HEK293T (cell line): ENCODE measurements around the gene CFAP92.
"Not testable (repeated sequence)": the region's sequence is repeated elsewhere in the genome, so short reads cannot be mapped to it uniquely, and the experiment has no call there.

ENCODE experiments used
- CTCF ChIA-PET: fragments of 350-600 bp; formaldehyde crosslinking; extraction: SDS; loops from one replicate; lab custom pipeline; 2021; ENCODE audit warnings: antibody characterized with exemption, inconsistent platforms; lab: Yijun Ruan, JAX
- POLR2A ChIA-PET: fragments of 350-600 bp; formaldehyde crosslinking; extraction: SDS; loops from one replicate; lab custom pipeline; 2020; ENCODE audit warnings: antibody characterized with exemption, inconsistent platforms; lab: Yijun Ruan, JAX
- DNase-seq: peaks from one replicate; pipeline ENCODE4 v3.0.0; 2012; ENCODE audit warnings: mixed read lengths; ENCODE audit errors: extremely low spot score
- ARNT ChIP-seq: fragments of 450-650 bp; IDR thresholded peaks from 2 replicates; pipeline ENCODE4 v1.6.1; 2017; ENCODE audit warnings: mild to moderate bottlenecking
- BHLHE40 ChIP-seq: fragments of 450-650 bp; IDR thresholded peaks from 2 replicates; pipeline ENCODE4 v1.6.1; 2016; ENCODE audit warnings: mild to moderate bottlenecking, moderate library complexity, borderline replicate concordance
- CTBP1 ChIP-seq: fragments of 450-650 bp; IDR thresholded peaks from 2 replicates; pipeline ENCODE4 v1.6.1; 2016; ENCODE audit warnings: borderline replicate concordance
- ELF4 ChIP-seq: fragments of 450-650 bp; IDR thresholded peaks from 2 replicates; pipeline ENCODE4 v1.6.1; 2017; ENCODE audit warnings: antibody characterized with exemption
- FOXA1 ChIP-seq: fragments of 450-650 bp; IDR thresholded peaks from 2 replicates; pipeline ENCODE4 v1.6.1; 2016; ENCODE audit warnings: mild to moderate bottlenecking
- FOXK2 ChIP-seq: fragments of 450-650 bp; IDR thresholded peaks from 2 replicates; pipeline ENCODE4 v1.6.1; 2016; ENCODE audit warnings: mild to moderate bottlenecking
- FOXM1 ChIP-seq: fragments of 450-650 bp; IDR thresholded peaks from 2 replicates; pipeline ENCODE4 v1.6.1; 2017; ENCODE audit warnings: mild to moderate bottlenecking, borderline replicate concordance
- HDGF ChIP-seq: fragments of 450-650 bp; IDR thresholded peaks from 2 replicates; pipeline ENCODE4 v1.6.1; 2017; ENCODE audit warnings: antibody characterized with exemption, borderline replicate concordance
- L3MBTL2 ChIP-seq: fragments of 450-650 bp; conservative IDR thresholded peaks from 2 replicates; pipeline ENCODE4 v1.6.1; 2016; ENCODE audit warnings: mild to moderate bottlenecking
- LEF1 ChIP-seq: fragments of 450-650 bp; IDR thresholded peaks from 2 replicates; pipeline ENCODE4 v1.6.1; 2017; ENCODE audit warnings: mild to moderate bottlenecking, borderline replicate concordance
- NFRKB ChIP-seq: fragments of 450-650 bp; IDR thresholded peaks from 2 replicates; pipeline ENCODE4 v1.6.1; 2016; ENCODE audit warnings: mild to moderate bottlenecking, moderate library complexity
- PKNOX1 ChIP-seq: fragments of 450-650 bp; IDR thresholded peaks from 2 replicates; pipeline ENCODE4 v1.6.1; 2016
- SP1 ChIP-seq: fragments of 450-650 bp; IDR thresholded peaks from 2 replicates; pipeline ENCODE4 v1.6.1; 2017
- SUZ12 ChIP-seq: fragments of 450-650 bp; IDR thresholded peaks from 2 replicates; pipeline ENCODE4 v1.6.1; 2016; ENCODE audit warnings: mild to moderate bottlenecking
- TARDBP ChIP-seq: fragments of 450-650 bp; IDR thresholded peaks from 2 replicates; pipeline ENCODE4 v1.6.1; 2016
- ZNF384 ChIP-seq: fragments of 450-650 bp; IDR thresholded peaks from 2 replicates; pipeline ENCODE4 v1.6.1; 2016

Gene CFAP92

GRCh38 chr3:128872282-128872681 is 121.6 kb downstream of the CFAP92 start:
- TF ChIP-seq ELF4 (no peak), FOXM1 (no peak), CTBP1 (no peak), PKNOX1 (no peak), FOXK2 (no peak), ZNF384 (no peak), TARDBP (no peak), LEF1 (no peak), L3MBTL2 (no peak), HDGF (no peak), FOXA1 (no peak), NFRKB (no peak), ARNT (no peak), SUZ12 (no peak), SP1 (no peak), BHLHE40 (no peak)
- no peak for DNase-seq
- ChIA-PET CTCF (interaction anchor here (0.5 kb wide), 1 partner anchor 171 kb away, joined by 4 read pairs; no protein-coding TSS in a partner anchor), POLR2A (no interaction called here)

DNA sequence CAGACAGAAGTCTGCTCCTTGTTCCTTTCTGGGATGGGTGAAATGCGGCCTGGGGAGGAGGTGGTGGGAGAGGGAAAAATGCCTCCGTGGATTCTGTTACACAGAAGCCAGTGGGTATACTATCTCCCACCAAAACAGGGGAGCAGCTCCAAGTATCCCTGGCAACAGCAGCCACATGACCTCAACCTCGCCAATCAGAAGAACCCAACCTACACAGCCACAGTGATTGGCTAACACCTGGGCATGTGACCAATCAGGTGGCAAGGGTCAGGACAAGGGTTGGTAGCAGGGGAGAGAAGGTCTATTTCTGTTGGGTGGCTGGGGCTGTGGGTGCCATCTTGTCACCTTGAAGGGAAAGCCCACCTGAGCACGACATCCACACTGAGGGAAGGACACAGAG is 123.5 kb downstream of the CFAP92 start:
- POLR2A ChIA-PET, result interaction anchor here (1.2 kb wide), 1 partner anchor 9 kb away, joined by 4 read pairs; the partner anchor contains the start of gene ACAD9
- DNase-seq, result no peak
- no peak for TF ChIP-seq HDGF
- TF ChIP-seq PKNOX1, result no peak
- no peak for TF ChIP-seq TARDBP
- no peak for TF ChIP-seq SUZ12
- TF ChIP-seq SP1, result no peak
- TF ChIP-seq NFRKB, result no peak
- TF ChIP-seq CTBP1, result no peak
- TF ChIP-seq ZNF384, result no peak
- no peak for TF ChIP-seq FOXK2
- TF ChIP-seq BHLHE40, result no peak
- TF ChIP-seq ELF4, result no peak
- CTCF ChIA-PET, result no interaction called here

- TF ChIP-seq NFRKB, result no peak
- peak; percentile 87 for TF ChIP-seq FOXM1
- no peak for DNase-seq
- ChIA-PET POLR2A (interaction anchor here (1.1 to 1.6 kb wide), 3 partner anchors 9 to 11 kb away, joined by 3 to 5 read pairs (median 4); no protein-coding TSS in a partner anchor), CTCF (interaction anchor here (1.0 to 1.9 kb wide), 2 partner anchors 8 to 187 kb away, joined by 3 to 7 read pairs; no protein-coding TSS in a partner anchor)
Observed at GRCh38 chr3:128867200-128868125, 126.4 kb downstream of the CFAP92 start.

- not testable (repeated sequence) for DNase-seq
- ChIA-PET CTCF (interaction anchor here (1.2 kb wide), 1 partner anchor 12 kb away, joined by 4 read pairs; no protein-coding TSS in a partner anchor), POLR2A (interaction anchor here (1.1 kb wide), 1 partner anchor 13 kb away, joined by 3 read pairs; no protein-coding TSS in a partner anchor)
Observed at GRCh38 chr3:128864849-128865804, 128.7 kb downstream of the CFAP92 start.

GRCh38 chr3:128864351-128864811 is 129.5 kb downstream of the CFAP92 start:
- CTCF ChIA-PET, result interaction anchor here (1.2 kb wide), 1 partner anchor 13 kb away, joined by 4 read pairs; no protein-coding TSS in a partner anchor
- POLR2A ChIA-PET, result interaction anchor here (1.1 to 1.5 kb wide), 2 partner anchors 14 kb away, joined by 3 to 7 read pairs; partner anchors contain the start of gene ACAD9
- TF ChIP-seq CTBP1 (no peak), ELF4 (no peak), ZNF384 (no peak), ARNT (no peak), SUZ12 (no peak), BHLHE40 (no peak), FOXA1 (no peak), SP1 (no peak), FOXK2 (no peak), L3MBTL2 (no peak), NFRKB (no peak), TARDBP (no peak), LEF1 (no peak), PKNOX1 (no peak), HDGF (no peak)
- no peak for DNase-seq
